ENCODE measurements around the gene TP73. TPM values are rescaled to one million over a fixed set of nuclear protein-coding genes. Genes with fewer than 3 reads are reported as not detected.

Gene TP73
- total and polyA plus RNA-seq, 2 donors, result 0.09 to 0.63 TPM

DNA sequence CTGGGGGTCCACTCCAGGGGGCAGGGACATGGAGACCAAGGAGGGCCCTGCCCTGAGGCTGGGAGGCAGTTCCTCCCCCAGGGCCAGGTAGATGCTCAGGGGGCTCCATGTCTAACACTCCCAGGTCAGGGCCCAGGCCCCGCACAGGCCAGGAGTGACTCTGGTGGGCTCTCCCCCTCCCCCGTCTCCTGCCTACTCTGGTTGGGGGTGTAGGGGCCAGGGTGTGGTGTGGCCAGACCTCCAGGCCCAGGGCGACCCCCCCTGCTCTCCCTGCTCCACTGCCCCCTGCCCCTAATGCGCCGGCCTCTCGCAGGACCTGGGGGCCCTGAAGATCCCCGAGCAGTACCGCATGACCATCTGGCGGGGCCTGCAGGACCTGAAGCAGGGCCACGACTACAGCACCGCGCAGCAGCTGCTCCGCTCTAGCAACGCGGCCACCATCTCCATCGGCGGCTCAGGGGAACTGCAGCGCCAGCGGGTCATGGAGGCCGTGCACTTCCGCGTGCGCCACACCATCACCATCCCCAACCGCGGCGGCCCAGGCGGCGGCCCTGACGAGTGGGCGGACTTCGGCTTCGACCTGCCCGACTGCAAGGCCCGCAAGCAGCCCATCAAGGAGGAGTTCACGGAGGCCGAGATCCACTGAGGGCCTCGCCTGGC, 80.2 kb downstream of the TP73 start:
- no peak overlapping the region for H3K27ac ChIP-seq (ENCODE audit: low read depth)
- no peaks in the 10 kb centered on the region for H3K4me1 ChIP-seq (ENCODE audit: insufficient read depth)
- peaks cover 3% of the 10 kb centered on the region for H3K36me3 ChIP-seq (ENCODE audit: insufficient read depth)
- H3K4me3 ChIP-seq (ENCODE audit: low read depth, low read length), result no peak overlapping the region
- no peak for DNase-seq (ENCODE audit: extremely low spot score)
- 23% methylated on average over 37 of the region's 37 CpGs for WGBS

- no peak for DNase-seq (ENCODE audit: extremely low spot score)
- Histone ChIP-seq H3K27ac (ENCODE audit: low read depth) (no peak overlapping the region), H3K4me1 (ENCODE audit: insufficient read depth) (no peaks in the 10 kb centered on the region), H3K4me3 (ENCODE audit: low read depth, low read length) (no peak overlapping the region), H3K36me3 (ENCODE audit: insufficient read depth) (peaks cover 3% of the 10 kb centered on the region)
- WGBS, result 70% methylated on average over 29 of the region's 29 CpGs
Observed at GRCh38 chr1:3733094-3733882, 81.0 kb downstream of the TP73 start.

DNA sequence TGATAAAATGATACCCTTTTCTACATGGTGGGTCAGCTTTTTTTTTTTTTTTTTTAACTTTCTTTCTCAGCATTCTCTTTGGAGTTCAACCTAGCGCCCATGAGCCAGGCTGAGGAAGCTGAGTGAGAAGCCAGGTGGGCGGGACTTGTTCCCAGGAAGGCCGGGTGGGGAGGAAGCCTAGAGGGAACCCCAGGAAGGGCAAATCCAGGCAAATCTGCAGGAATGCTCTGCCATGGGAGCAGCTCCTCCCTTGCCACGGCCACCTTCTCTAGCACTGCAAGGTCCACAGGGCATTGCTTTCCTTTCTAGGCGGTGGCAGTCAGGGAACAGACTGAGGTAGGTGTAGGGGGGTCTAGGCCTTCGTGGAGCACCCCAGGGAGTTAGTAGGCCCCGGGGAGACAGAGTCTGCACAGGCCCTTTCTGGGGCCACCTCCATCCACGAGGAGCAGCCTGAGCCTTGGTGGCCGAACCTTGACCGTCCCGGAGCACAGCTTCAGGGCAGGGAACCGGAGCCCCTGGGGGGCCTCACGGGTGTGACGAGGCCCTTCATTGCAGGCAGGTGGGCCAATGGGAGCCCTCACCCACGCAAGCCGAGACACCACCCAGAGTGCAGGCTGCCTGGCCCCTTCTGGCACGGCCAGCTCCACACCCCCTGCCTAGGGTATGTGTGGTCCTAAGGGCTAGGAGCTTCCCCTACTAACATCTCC, 81.7 kb downstream of the TP73 start:
- H3K4me1 ChIP-seq (ENCODE audit: insufficient read depth), result no peaks in the 10 kb centered on the region
- H3K4me3 ChIP-seq (ENCODE audit: low read depth, low read length), result no peak overlapping the region
- DNase-seq (ENCODE audit: extremely low spot score), result no peak
- WGBS, result 82% methylated on average over 17 of the region's 17 CpGs
- H3K36me3 ChIP-seq (ENCODE audit: insufficient read depth), result peaks cover 3% of the 10 kb centered on the region
- H3K27ac ChIP-seq (ENCODE audit: low read depth), result no peak overlapping the region

DNA sequence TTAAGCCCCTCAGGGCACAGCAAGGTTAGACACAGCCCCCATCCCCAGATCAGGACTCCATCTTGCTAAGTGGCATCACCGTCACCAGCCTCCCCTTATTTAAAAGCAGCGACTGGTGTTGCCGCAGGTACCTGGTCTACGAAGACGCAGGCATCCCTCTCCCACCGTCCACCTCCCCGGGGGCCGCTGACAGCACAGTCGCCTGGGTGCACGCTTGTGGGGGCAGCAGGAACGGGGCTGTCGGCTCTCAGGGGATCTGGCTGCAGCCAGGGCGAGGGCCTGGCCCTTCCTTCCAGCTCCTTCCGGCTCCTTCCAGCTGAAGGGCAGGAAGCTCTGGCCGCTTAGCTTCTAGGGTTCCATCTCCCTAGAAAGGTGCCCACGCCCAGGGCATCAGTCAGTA, 82.3 kb downstream of the TP73 start:
- Histone ChIP-seq H3K4me3 (ENCODE audit: low read depth, low read length) (no peak overlapping the region), H3K27ac (ENCODE audit: low read depth) (no peak overlapping the region), H3K4me1 (ENCODE audit: insufficient read depth) (no peaks in the 10 kb centered on the region), H3K36me3 (ENCODE audit: insufficient read depth) (peaks cover 3% of the 10 kb centered on the region)
- no peak for DNase-seq (ENCODE audit: extremely low spot score)
- WGBS, result 92% methylated on average over 16 of the region's 16 CpGs

DNA sequence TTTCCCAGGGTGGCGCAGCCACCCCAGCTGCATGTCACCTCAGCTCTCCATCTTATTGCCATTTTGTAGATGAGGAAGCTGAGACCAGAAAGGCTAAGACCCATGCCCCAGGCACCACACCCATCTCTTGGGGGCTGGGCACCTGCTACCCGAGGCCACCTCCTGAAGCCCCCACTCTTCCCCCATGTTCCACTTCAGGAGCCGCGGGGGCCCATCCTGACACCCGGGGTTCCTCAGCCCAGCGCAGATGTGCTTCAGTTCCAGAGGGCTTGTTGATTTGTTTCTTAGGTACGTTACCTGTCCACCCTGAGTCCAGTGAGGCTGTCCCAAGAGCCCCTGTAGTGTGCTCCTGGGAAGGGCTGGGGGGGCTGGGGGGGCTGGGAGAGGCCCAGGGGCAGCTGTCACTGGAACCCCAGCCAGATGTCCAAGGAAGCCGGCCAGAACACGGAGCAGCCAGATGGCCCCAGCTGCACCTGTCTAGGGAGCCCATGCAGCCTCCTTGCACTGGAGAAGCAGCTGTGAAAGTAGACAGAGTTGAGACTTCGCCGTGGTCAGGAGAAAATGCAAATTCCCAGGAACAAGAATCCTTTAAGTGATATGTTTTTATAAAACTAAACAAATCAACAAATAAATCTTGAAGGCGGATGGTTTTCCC, 82.8 kb downstream of the TP73 start:
- H3K27ac ChIP-seq (ENCODE audit: low read depth), result no peak overlapping the region
- no peak for DNase-seq (ENCODE audit: extremely low spot score)
- 76% methylated on average over 12 of the region's 12 CpGs for WGBS
- no peak overlapping the region for H3K4me3 ChIP-seq (ENCODE audit: low read depth, low read length)
- H3K36me3 ChIP-seq (ENCODE audit: insufficient read depth), result peaks cover 3% of the 10 kb centered on the region
- no peaks in the 10 kb centered on the region for H3K4me1 ChIP-seq (ENCODE audit: insufficient read depth)

- Histone ChIP-seq H3K4me3 (ENCODE audit: low read depth, low read length) (no peak overlapping the region), H3K27ac (ENCODE audit: low read depth) (no peak overlapping the region), H3K4me1 (ENCODE audit: insufficient read depth) (no peaks in the 10 kb centered on the region), H3K36me3 (ENCODE audit: insufficient read depth) (peaks cover 3% of the 10 kb centered on the region)
- 79% methylated on average over 13 of the region's 13 CpGs for WGBS
- no peak for DNase-seq (ENCODE audit: extremely low spot score)
Observed at GRCh38 chr1:3735688-3736087, 83.4 kb downstream of the TP73 start.

- no peak for DNase-seq (ENCODE audit: extremely low spot score)
- H3K27ac ChIP-seq (ENCODE audit: low read depth), result no peak overlapping the region
- no peaks in the 10 kb centered on the region for H3K4me1 ChIP-seq (ENCODE audit: insufficient read depth)
- H3K4me3 ChIP-seq (ENCODE audit: low read depth, low read length), result no peak overlapping the region
- H3K36me3 ChIP-seq (ENCODE audit: insufficient read depth), result peaks cover 3% of the 10 kb centered on the region
- whole genome bisulfite sequencing, result 89% methylated on average over 13 of the region's 13 CpGs
Observed at GRCh38 chr1:3736131-3736561, 83.8 kb downstream of the TP73 start.

GRCh38 chr1:3736708-3737107, 84.4 kb downstream of the TP73 start:
- Histone ChIP-seq H3K27ac (ENCODE audit: low read depth) (no peak overlapping the region), H3K4me3 (ENCODE audit: low read depth, low read length) (no peak overlapping the region), H3K36me3 (ENCODE audit: insufficient read depth) (peaks cover 3% of the 10 kb centered on the region), H3K4me1 (ENCODE audit: insufficient read depth) (no peaks in the 10 kb centered on the region)
- 88% methylated on average over 14 of the region's 14 CpGs for WGBS
- no peak for DNase-seq (ENCODE audit: extremely low spot score)

- WGBS, result 92% methylated on average over 12 of the region's 12 CpGs
- H3K4me3 ChIP-seq (ENCODE audit: low read depth, low read length), result no peak overlapping the region
Observed at GRCh38 chr1:3738943-3739342, 86.6 kb downstream of the TP73 start.

GRCh38 chr1:3740042-3740441, 87.7 kb downstream of the TP73 start:
- H3K4me1 ChIP-seq (ENCODE audit: insufficient read depth), result no peaks in the 10 kb centered on the region
- H3K36me3 ChIP-seq (ENCODE audit: insufficient read depth), result peaks cover 3% of the 10 kb centered on the region
- H3K27ac ChIP-seq (ENCODE audit: low read depth), result no peak overlapping the region
- 80% methylated on average over 9 of the region's 9 CpGs for WGBS
- DNase-seq (ENCODE audit: extremely low spot score), result no peak
- H3K4me3 ChIP-seq (ENCODE audit: low read depth, low read length), result no peak overlapping the region

More at GRCh38 chr1:3738943-3739342, 86.6 kb downstream of the TP73 start:
- H3K4me1 ChIP-seq (ENCODE audit: insufficient read depth), result no peaks in the 10 kb centered on the region
- DNase-seq (ENCODE audit: extremely low spot score), result no peak
- no peak overlapping the region for H3K27ac ChIP-seq (ENCODE audit: low read depth)
- H3K36me3 ChIP-seq (ENCODE audit: insufficient read depth), result peaks cover 3% of the 10 kb centered on the region

- Histone ChIP-seq H3K27ac (ENCODE audit: low read depth) (no peak overlapping the region), H3K36me3 (ENCODE audit: insufficient read depth) (peaks cover 3% of the 10 kb centered on the region), H3K4me1 (ENCODE audit: insufficient read depth) (no peaks in the 10 kb centered on the region), H3K4me3 (ENCODE audit: low read depth, low read length) (no peak overlapping the region)
- no peak for DNase-seq (ENCODE audit: extremely low spot score)
- 96% methylated on average over 13 of the region's 13 CpGs for WGBS
Observed at GRCh38 chr1:3740752-3741151, 88.4 kb downstream of the TP73 start.

GRCh38 chr1:3741566-3742438, 89.5 kb downstream of the TP73 start:
- Histone ChIP-seq H3K27ac (ENCODE audit: low read depth) (no peak overlapping the region), H3K36me3 (ENCODE audit: insufficient read depth) (no peaks in the 10 kb centered on the region), H3K4me1 (ENCODE audit: insufficient read depth) (no peaks in the 10 kb centered on the region), H3K4me3 (ENCODE audit: low read depth, low read length) (no peak overlapping the region)
- 90% methylated on average over 22 of the region's 22 CpGs for WGBS
- no peak for DNase-seq (ENCODE audit: extremely low spot score)
